Coronary artery (tissue), 2 donors: ENCODE results near the gene SDCCAG8.
"Not testable (repeated sequence)": the region's sequence is repeated elsewhere in the genome, so short reads cannot be mapped to it uniquely, and the experiment has no call there.

Source experiments
- DNase-seq: peaks from one replicate; pipeline ENCODE4 v3.0.0-alpha.2; 2017; ENCODE audit warnings: low spot score
- H3K27ac ChIP-seq, 2 donors: fragments of 200-600 bp; sonication (generic); one replicate each; pipeline ENCODE4 v1.5.1; 2016 to 2019
- H3K4me3 ChIP-seq: fragments of 200-600 bp; sonication (generic); 2 replicates; pipeline ENCODE4 v1.5.1; 2016; ENCODE audit warnings: mild to moderate bottlenecking, moderate library complexity
- CTCF ChIP-seq: fragments of 200-600 bp; sonication (generic); IDR thresholded peaks from one replicate; pipeline ENCODE4 v1.5.1; 2019; ENCODE audit warnings: antibody characterized with exemption

SDCCAG8 gene

GRCh38 chr1:243255791-243256512 is at the start of gene SDCCAG8:
Gene SDCCAG8 (plus strand): TSS chr1:243256041. CDS start chr1:243256174, 133 bp downstream.
- DNase-seq = peak; percentile 100
- no peak for TF ChIP-seq CTCF
- peak within 1 kb of the TSS; percentile 98 to 99 for H3K27ac ChIP-seq
- peak within 1 kb of the TSS; percentile 86 for H3K4me3 ChIP-seq

- not testable (repeated sequence) for H3K27ac ChIP-seq, DNase-seq, H3K4me3 ChIP-seq
Observed at GRCh38 chr1:243211984-243212383, 43.9 kb upstream of the SDCCAG8 start.

- Histone ChIP-seq H3K27ac (no peak overlapping the region), H3K4me3 (no peak overlapping the region)
- no peak for TF ChIP-seq CTCF
- DNase-seq = no peak
Observed at GRCh38 chr1:243213045-243213787, 42.6 kb upstream of the SDCCAG8 start.

GRCh38 chr1:243215276-243215875 is 40.5 kb upstream of the SDCCAG8 start:
- H3K4me3 ChIP-seq, H3K27ac ChIP-seq, DNase-seq: not testable (repeated sequence)

GRCh38 chr1:243216741-243217140 is 39.1 kb upstream of the SDCCAG8 start:
- no peak for DNase-seq
- TF ChIP-seq CTCF = no peak
- Histone ChIP-seq H3K4me3 (no peak overlapping the region), H3K27ac (no peak overlapping the region)

- no peak overlapping the region for H3K27ac ChIP-seq
- no peak for DNase-seq
- no peak overlapping the region for H3K4me3 ChIP-seq
- TF ChIP-seq CTCF = no peak
Observed at GRCh38 chr1:243217349-243217748, 38.5 kb upstream of the SDCCAG8 start.

- Histone ChIP-seq H3K4me3 (no peak overlapping the region), H3K27ac (no peak overlapping the region)
- no peak for DNase-seq
- TF ChIP-seq CTCF = no peak
Observed at GRCh38 chr1:243218059-243218458, 37.8 kb upstream of the SDCCAG8 start.

- no peak overlapping the region for H3K4me3 ChIP-seq
- no peak for TF ChIP-seq CTCF
- no peak for DNase-seq
- no peak overlapping the region for H3K27ac ChIP-seq
Observed at GRCh38 chr1:243227622-243228021, 28.2 kb upstream of the SDCCAG8 start.
